ENCODE measurements around the gene NIT2.

Gene NIT2

DNA sequence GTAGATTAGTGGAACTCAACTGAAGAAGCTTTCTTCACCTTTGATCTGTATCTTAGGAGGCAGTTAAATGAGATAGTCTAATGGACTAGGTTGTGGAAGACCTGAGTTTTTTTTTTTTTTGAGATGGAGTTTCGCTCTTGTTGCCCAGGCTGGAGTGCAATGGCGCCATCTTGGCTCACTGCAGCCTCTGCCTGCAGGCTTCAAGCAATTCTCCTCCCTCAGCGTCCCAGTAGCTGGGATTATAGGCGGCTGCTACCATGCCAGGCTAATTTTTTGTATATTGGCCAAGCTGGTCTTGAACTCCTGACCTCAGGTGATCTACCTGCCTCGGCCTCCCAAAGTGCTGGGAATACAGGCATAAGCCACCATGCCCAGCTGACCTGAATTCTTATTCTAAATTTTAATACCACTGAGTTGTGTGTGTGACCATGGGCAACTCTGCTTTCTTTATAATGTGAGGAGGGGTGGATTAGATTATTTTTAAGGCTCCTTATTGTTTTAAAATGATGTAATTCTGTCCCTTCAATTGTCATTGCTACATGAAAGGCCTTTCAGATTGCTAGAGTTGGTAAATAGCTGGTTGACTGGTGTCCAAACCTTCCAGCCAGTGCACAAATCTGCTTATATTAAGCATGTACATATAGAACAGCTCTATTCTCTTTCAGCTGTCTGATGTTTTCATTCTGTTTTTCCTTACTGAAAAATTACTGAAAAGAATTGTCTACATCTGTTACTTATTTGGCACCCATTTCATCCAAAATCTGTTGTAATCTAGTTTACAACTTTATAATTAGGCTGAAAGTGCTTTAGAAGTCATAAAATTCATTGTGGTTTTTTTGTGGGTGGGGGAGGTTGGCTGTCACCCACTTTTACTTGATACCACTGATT lies 69.0 kb downstream of the NIT2 start:
- in situ Hi-C loops (cut with HindIII; ENCODE audit: low pct_unique_long_range_greater_than_20kb, low sequenced_read_pairs), result no loop called here
- TF ChIP-seq JUND (IDR thresholded peaks at IDR 0.05; ENCODE audit: low read depth), result no peak

DNA sequence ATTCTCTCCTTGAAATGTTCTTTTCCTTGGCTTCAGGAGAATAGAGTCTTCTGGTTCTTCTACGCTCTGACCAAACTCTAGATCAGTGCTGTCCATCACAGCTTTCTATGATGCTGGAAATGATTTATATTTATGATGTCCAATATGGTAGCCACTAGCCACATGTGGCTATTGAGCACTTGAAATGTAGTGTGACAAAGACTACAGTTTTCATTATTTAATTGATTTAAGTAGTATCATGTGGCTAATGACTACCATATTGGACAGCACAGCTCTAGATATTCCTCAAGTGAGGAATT lies 69.6 kb downstream of the NIT2 start:
- in situ Hi-C loops (cut with HindIII; ENCODE audit: low pct_unique_long_range_greater_than_20kb, low sequenced_read_pairs), result no loop called here
- no peak for TF ChIP-seq JUND (IDR thresholded peaks at IDR 0.05; ENCODE audit: low read depth)
- no peak for DNase-seq (ENCODE audit: low read depth in 1 of 2, low spot score in 1 of 2)

More for the DNA sequence above, 69.0 kb downstream of the NIT2 start:
- no peak for DNase-seq (ENCODE audit: low read depth in 1 of 2, low spot score in 1 of 2)

DNA sequence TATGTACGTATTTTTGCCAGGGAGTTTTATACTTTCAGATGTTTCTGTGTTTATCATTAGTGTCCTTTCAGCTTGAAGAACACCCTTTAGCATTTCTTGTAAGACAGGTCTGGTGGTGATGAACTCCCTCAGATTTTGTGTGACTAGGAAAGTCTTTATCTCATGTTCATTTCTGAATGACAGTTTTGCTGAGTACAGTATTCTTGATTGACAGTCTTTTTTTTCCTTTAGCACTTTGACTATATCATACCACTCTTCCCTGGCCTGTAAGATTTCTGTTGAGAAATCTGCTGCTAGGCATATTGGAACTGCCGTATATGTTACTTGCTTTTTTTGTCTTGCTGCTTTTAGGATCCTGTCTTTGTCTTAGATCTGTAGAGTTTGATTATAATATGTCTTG lies 72.6 kb downstream of the NIT2 start:
- in situ Hi-C loops (cut with HindIII; ENCODE audit: low pct_unique_long_range_greater_than_20kb, low sequenced_read_pairs), result no loop called here
- no peak for TF ChIP-seq JUND (IDR thresholded peaks at IDR 0.05; ENCODE audit: low read depth)
- no peak for DNase-seq (ENCODE audit: low read depth in 1 of 2, low spot score in 1 of 2)

DNA sequence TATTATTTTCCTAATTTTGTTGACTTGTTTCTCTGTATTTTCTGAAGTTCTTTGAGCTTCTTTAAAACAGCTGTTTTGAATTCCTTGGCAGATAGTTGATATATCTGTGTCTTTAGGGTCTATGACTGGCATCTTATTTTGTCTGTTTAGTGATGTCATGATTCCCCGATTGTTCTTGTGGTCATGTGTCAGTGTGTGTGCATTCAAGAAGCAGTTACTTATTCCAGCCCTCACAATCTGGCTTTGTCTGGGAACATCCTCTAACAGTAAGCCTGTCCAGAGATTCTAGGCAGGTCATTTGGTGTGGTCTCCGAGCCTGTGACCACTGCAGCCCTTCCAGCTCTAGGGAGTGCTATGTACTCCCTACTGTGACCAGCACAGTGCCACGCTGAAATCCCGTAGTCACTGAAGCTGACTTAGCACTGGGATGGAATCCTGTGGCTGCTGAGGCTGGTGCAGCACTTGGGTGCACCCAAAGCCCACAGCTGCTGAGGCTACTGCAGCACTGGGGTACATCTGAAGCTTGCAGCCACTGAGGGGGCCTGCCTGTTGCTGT lies 73.5 kb downstream of the NIT2 start:
- in situ Hi-C loops (cut with HindIII; ENCODE audit: low pct_unique_long_range_greater_than_20kb, low sequenced_read_pairs), result no loop called here

More for the DNA sequence above, 73.5 kb downstream of the NIT2 start:
- no peak for DNase-seq (ENCODE audit: low read depth in 1 of 2, low spot score in 1 of 2)
- TF ChIP-seq JUND (IDR thresholded peaks at IDR 0.05; ENCODE audit: low read depth), result no peak
